GM20000 (cell line): Measurements from ENCODE around the gene MSH3.

Source experiments
- DNase-seq: peaks from one replicate; pipeline ENCODE4 v3.0.0; 2012; ENCODE audit warnings: low spot score
- CTCF ChIP-seq: IDR thresholded peaks from 2 replicates; pipeline ENCODE4 v1.5.1; 2012; ENCODE audit warnings: mild to moderate bottlenecking, control low read depth; ENCODE audit errors: extremely low read depth, missing control alignments

The MSH3 gene

GRCh38 chr5:80745490-80745889 is 91.0 kb downstream of the MSH3 start:
- DNase-seq: no peak
- TF ChIP-seq CTCF: no peak

GRCh38 chr5:80747922-80748321 is 93.5 kb downstream of the MSH3 start:
- DNase-seq: no peak

GRCh38 chr5:80752427-80752826 is 98.0 kb downstream of the MSH3 start:
- DNase-seq: no peak
- no peak for TF ChIP-seq CTCF

More at GRCh38 chr5:80747922-80748321, 93.5 kb downstream of the MSH3 start:
- no peak for TF ChIP-seq CTCF

- no peak for TF ChIP-seq CTCF
Observed at GRCh38 chr5:80753712-80754111, 99.3 kb downstream of the MSH3 start.

GRCh38 chr5:80754900-80755299 is 100.4 kb downstream of the MSH3 start:
- TF ChIP-seq CTCF: no peak
- DNase-seq: no peak

More at GRCh38 chr5:80753712-80754111, 99.3 kb downstream of the MSH3 start:
- no peak for DNase-seq

- TF ChIP-seq CTCF: no peak
- peak; percentile 49 for DNase-seq
Observed at GRCh38 chr5:80755626-80756025, 101.2 kb downstream of the MSH3 start.

- DNase-seq: no peak
- TF ChIP-seq CTCF: no peak
Observed at GRCh38 chr5:80756292-80756691, 101.8 kb downstream of the MSH3 start.
